KOPT-K1 (cell line): ENCODE data around the gene SAMSN1.

Experiments used
- H3K27ac ChIP-seq: fragments of 200-600 bp; sonication (generic); 2 replicates; pipeline ENCODE4 v1.5.1; 2016; ENCODE audit warnings: antibody characterized with exemption, mild to moderate bottlenecking, low read depth, low read length; ENCODE audit not compliant: poor library complexity, severe bottlenecking
- H3K36me3 ChIP-seq: fragments of 200-600 bp; sonication (generic); 2 replicates; pipeline ENCODE4 v1.5.1; 2017; ENCODE audit warnings: antibody characterized with exemption, mild to moderate bottlenecking, low read length, moderate library complexity; ENCODE audit not compliant: insufficient read depth
- H3K9me3 ChIP-seq: fragments of 200-600 bp; sonication (generic); 2 replicates; pipeline ENCODE4 v1.5.1; 2017; ENCODE audit warnings: antibody characterized with exemption, low read length, mild to moderate bottlenecking; ENCODE audit not compliant: insufficient read depth, poor library complexity, severe bottlenecking

Gene SAMSN1

DNA sequence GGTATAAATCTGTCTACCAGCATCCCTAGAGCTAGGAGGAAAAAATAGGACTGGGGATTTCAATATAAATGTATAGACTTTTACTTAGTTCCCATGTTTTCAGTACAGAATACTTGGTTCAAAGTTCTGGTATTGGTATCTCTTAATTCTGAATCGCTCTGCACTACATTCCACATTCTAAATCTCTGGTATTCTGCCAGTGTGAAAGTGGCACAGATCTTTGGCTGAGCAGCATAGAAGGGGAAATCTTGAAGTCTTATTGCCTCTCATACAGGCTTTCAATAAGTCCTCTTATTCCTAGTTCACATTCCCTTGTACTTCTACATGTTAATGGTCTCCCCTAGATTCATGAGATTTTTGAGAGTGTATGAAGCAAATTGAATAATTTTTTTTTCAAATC, 89.2 kb downstream of the SAMSN1 start:
- no peaks in the 10 kb centered on the region for H3K36me3 ChIP-seq
- no peaks in the 10 kb centered on the region for H3K9me3 ChIP-seq
- no peak overlapping the region for H3K27ac ChIP-seq

- H3K27ac ChIP-seq, result peak overlapping the region; percentile 20
- no peaks in the 10 kb centered on the region for H3K36me3 ChIP-seq
Measured at GRCh38 chr21:14454016-14455009, 91.8 kb downstream of the SAMSN1 start.

GRCh38 chr21:14453339-14454015, 92.6 kb downstream of the SAMSN1 start:
- Histone ChIP-seq H3K27ac (peak overlapping the region; percentile 20), H3K9me3 (no peaks in the 10 kb centered on the region), H3K36me3 (no peaks in the 10 kb centered on the region)

More at GRCh38 chr21:14454016-14455009, 91.8 kb downstream of the SAMSN1 start:
- no peaks in the 10 kb centered on the region for H3K9me3 ChIP-seq

DNA sequence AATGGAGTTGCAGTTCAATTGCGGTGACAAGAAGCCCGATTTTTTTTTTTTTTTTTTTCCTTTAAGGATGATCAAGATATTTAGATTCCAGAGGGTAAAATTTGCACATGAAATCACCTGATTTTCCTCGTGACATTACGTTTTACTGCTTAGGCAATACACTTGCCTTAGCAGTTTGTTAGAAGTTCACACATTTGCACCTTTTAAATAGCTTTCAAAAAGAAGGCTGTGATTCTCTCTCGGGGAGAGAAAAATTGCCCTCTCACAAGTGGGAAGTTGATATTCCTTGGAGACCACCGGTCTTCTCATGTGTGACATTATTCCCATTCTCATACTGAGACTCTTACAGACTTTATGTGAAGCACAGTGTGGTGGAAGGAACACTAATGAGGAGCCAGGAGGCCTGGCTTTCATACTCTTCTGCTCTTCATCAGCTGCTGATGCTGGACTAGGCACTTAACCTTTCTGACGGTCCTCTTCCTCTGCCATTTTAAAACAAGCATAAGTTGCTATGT, 93.3 kb downstream of the SAMSN1 start:
- Histone ChIP-seq H3K36me3 (no peaks in the 10 kb centered on the region), H3K27ac (no peak overlapping the region), H3K9me3 (no peaks in the 10 kb centered on the region)

- no peak overlapping the region for H3K27ac ChIP-seq
- H3K36me3 ChIP-seq, result no peaks in the 10 kb centered on the region
- no peaks in the 10 kb centered on the region for H3K9me3 ChIP-seq
Measured at GRCh38 chr21:14452031-14452726, 93.9 kb downstream of the SAMSN1 start.

DNA sequence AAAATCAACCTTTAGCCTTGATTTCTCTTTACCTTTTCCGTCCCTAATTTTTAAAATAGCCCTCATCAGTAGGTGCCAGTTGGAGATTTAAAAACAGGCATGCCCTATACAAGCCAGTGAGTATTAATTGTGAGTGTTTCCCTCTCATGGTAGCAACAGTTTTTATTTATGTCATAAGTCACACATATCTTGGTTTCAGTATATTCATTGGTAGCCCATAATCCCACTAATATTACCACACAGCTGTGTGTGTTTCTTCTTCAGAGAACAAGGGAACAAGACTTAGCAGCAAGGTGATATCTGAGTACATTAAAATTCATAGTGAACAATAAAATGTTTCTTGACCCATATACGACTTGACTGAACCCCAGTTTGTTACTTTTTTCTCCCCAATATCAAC, 94.6 kb downstream of the SAMSN1 start:
- H3K27ac ChIP-seq, result no peak overlapping the region
- H3K36me3 ChIP-seq, result no peaks in the 10 kb centered on the region
- H3K9me3 ChIP-seq, result no peaks in the 10 kb centered on the region

GRCh38 chr21:14448784-14449183, 97.3 kb downstream of the SAMSN1 start:
- Histone ChIP-seq H3K27ac (no peak overlapping the region), H3K9me3 (no peaks in the 10 kb centered on the region), H3K36me3 (no peaks in the 10 kb centered on the region)

GRCh38 chr21:14438211-14438610, 107.9 kb downstream of the SAMSN1 start:
- H3K36me3 ChIP-seq, result no peaks in the 10 kb centered on the region
- H3K9me3 ChIP-seq, result no peaks in the 10 kb centered on the region
- H3K27ac ChIP-seq, result no peak overlapping the region

DNA sequence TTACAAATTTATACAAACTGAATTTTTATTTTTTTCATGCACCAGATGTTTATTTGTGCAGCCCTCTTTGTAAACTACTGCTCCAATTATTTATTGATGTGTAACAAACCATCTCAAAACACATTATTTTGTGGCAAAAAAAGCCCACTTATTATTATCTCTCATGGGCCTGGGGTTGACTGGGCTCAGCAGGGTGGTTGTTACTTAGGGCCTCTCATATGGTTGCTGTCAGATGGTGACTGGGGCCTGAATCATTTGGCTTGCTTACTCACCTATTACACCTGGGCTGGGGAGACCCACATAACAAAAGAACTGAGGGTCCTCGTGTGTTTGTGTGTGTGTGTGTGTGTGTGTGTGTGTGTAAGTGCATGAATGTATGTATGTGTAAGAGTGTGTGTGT, 110.7 kb downstream of the SAMSN1 start:
- Histone ChIP-seq H3K36me3 (no peaks in the 10 kb centered on the region), H3K9me3 (no peaks in the 10 kb centered on the region), H3K27ac (no peak overlapping the region)
